Vagina (tissue), 2 donors: ENCODE results near the gene GRIPAP1. TPM values are rescaled to one million over a fixed set of nuclear protein-coding genes. Genes with fewer than 3 reads are reported as not detected.

Experiments used
- DNase-seq, 2 donors: peaks; one replicate each; pipeline ENCODE4 v3.0.0-alpha.2; 2017; ENCODE audit errors: extremely low spot score in 2 of 2
- H3K27ac ChIP-seq: fragments of 200-600 bp; sonication (generic); one replicate; pipeline ENCODE4 v1.5.1; 2019
- H3K27me3 ChIP-seq: fragments of 200-600 bp; sonication (generic); one replicate; pipeline ENCODE4 v1.5.1; 2019
- H3K36me3 ChIP-seq, 2 donors: fragments of 200-600 bp; sonication (generic); one replicate each; pipeline ENCODE4 v1.5.1; 2017 to 2019
- H3K4me1 ChIP-seq: fragments of 200-600 bp; sonication (generic); one replicate; pipeline ENCODE4 v1.5.1; 2019
- H3K4me3 ChIP-seq, 2 donors: fragments of 200-600 bp; sonication (generic); 1 replicate in 1 of 2; 2 replicates in 1 of 2; pipeline ENCODE4 v1.5.1; 2016 to 2019
- H3K9me3 ChIP-seq: fragments of 200-600 bp; sonication (generic); one replicate; pipeline ENCODE4 v1.5.1; 2019
- POLR2A ChIP-seq, 2 donors: fragments of 450-650 bp; IDR thresholded peaks; one replicate each; pipeline ENCODE4 v1.6.1; 2017; ENCODE audit warnings: antibody characterized with exemption in 2 of 2, mild to moderate bottlenecking in 2 of 2, moderate library complexity in 2 of 2
- POLR2AphosphoS5 ChIP-seq, 2 donors: sonication (generic); formaldehyde crosslinking; IDR thresholded peaks; one replicate each; pipeline ENCODE4 v1.9.0; 2017; ENCODE audit warnings: antibody characterized with exemption in 2 of 2, mild to moderate bottlenecking in 2 of 2, low read depth in 1 of 2; ENCODE audit not compliant: insufficient read depth in 1 of 2
- intact Hi-C: fragments of 100-400 bp; cut with DNase I; formaldehyde crosslinking; loops from one replicate; pipeline ENCODE4 v1.15.1; 2023
- total RNA-seq: library from RNA; depleted of rRNA; stranded (reverse); fragments of >200 nt; gene quantifications from one replicate; pipeline ENCODE4 v1.2.3, GENCODE V29; 2016
- TF ChIP-seq, protein P1 (sequence below), 3 experiments: fragments of 450-650 bp in 2 of 3; fragments of 200-600 bp in 1 of 3; sonication (generic) in 1 of 3; IDR thresholded peaks; one replicate each; pipeline ENCODE4 v1.5.1; 2017 to 2019; ENCODE audit warnings: antibody characterized with exemption in 3 of 3, mild to moderate bottlenecking in 2 of 3, moderate library complexity in 2 of 3

The GRIPAP1 gene
- total RNA-seq, 1 donor from 2014 or later = 27.5 TPM

- intact Hi-C loops = no loop called here
- Histone ChIP-seq H3K36me3 (no peaks in the 10 kb centered on the region), H3K27ac (no peak overlapping the region)
These were observed 27.0 kb downstream of the GRIPAP1 start for GRCh38 chrX:48975041-48975440.

DNA sequence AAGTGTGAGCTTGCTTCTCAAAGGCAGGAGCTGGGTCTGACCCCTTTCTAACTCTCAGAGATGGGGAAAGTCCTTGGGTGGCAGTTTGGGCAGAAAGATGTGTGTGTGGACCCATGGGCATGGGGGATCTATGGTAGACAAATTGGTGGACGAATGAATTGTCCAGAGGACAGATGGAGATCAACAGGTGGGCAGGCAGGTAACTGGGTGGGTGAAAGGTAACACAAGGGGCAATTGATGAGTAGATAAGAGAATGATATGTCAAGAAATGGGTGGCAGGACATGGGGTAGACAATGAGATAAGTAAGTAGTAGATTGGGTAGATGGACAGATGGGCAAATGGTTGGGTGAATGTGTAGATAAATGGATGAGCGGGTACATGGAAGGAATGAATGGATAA lies 27.5 kb downstream of the GRIPAP1 start:
- H3K27me3 ChIP-seq = no peaks in the 10 kb centered on the region
- no peak overlapping the region for H3K27ac ChIP-seq
- H3K4me3 ChIP-seq = no peak overlapping the region
- intact Hi-C loops = no loop called here
- peaks cover 8% of the 10 kb centered on the region for H3K4me1 ChIP-seq
- TF ChIP-seq POLR2A (IDR thresholded peaks at IDR 0.05) (no peak), POLR2AphosphoS5 (IDR thresholded peaks at IDR 0.05; ENCODE audit: insufficient read depth in 1 of 2, low read depth in 1 of 2) (no peak)
- TF ChIP-seq, protein P1, sequence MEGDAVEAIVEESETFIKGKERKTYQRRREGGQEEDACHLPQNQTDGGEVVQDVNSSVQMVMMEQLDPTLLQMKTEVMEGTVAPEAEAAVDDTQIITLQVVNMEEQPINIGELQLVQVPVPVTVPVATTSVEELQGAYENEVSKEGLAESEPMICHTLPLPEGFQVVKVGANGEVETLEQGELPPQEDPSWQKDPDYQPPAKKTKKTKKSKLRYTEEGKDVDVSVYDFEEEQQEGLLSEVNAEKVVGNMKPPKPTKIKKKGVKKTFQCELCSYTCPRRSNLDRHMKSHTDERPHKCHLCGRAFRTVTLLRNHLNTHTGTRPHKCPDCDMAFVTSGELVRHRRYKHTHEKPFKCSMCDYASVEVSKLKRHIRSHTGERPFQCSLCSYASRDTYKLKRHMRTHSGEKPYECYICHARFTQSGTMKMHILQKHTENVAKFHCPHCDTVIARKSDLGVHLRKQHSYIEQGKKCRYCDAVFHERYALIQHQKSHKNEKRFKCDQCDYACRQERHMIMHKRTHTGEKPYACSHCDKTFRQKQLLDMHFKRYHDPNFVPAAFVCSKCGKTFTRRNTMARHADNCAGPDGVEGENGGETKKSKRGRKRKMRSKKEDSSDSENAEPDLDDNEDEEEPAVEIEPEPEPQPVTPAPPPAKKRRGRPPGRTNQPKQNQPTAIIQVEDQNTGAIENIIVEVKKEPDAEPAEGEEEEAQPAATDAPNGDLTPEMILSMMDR (IDR thresholded peaks at IDR 0.05) = no peak
- no peak for DNase-seq
- H3K36me3 ChIP-seq = no peaks in the 10 kb centered on the region
- H3K9me3 ChIP-seq = no peaks in the 10 kb centered on the region

More at GRCh38 chrX:48975041-48975440, 27.0 kb downstream of the GRIPAP1 start:
- no peak for DNase-seq
- Histone ChIP-seq H3K27me3 (no peaks in the 10 kb centered on the region), H3K4me3 (no peak overlapping the region), H3K9me3 (no peaks in the 10 kb centered on the region), H3K4me1 (peaks cover 8% of the 10 kb centered on the region)
- TF ChIP-seq POLR2AphosphoS5 (IDR thresholded peaks at IDR 0.05; ENCODE audit: insufficient read depth in 1 of 2, low read depth in 1 of 2) (no peak), POLR2A (IDR thresholded peaks at IDR 0.05) (no peak)
- TF ChIP-seq, protein P1 (IDR thresholded peaks at IDR 0.05) = no peak

DNA sequence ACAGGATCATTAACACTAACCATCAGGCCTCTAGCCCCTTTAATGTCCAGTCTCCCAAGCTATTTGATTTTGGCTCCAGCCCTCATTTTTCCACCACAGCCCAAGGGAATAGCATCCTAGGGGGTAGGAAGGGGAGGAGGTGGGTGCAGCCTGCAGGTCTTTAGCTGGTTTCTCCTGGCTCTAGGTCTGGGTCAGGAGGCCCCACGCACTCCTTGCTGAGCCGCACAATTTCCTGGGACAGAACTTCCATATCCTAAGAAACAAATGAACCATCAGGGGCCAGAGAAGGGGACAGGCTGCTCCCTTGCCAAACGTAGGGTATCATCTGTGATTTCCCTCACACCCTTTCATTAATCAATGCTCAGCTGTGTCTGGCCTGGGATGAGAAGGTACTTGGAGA lies 28.0 kb downstream of the GRIPAP1 start:
- Histone ChIP-seq H3K27me3 (no peaks in the 10 kb centered on the region), H3K36me3 (no peaks in the 10 kb centered on the region), H3K27ac (no peak overlapping the region), H3K9me3 (no peaks in the 10 kb centered on the region), H3K4me1 (peaks cover 8% of the 10 kb centered on the region), H3K4me3 (no peak overlapping the region)
- TF ChIP-seq, protein P1 (IDR thresholded peaks at IDR 0.05) = no peak
- intact Hi-C loops = no loop called here
- DNase-seq = peak in 1 of 2 donors; percentile 49

GRCh38 chrX:48972220-48973164 lies 29.6 kb downstream of the GRIPAP1 start:
- H3K36me3 ChIP-seq = no peaks in the 10 kb centered on the region
- no peaks in the 10 kb centered on the region for H3K9me3 ChIP-seq
- H3K4me1 ChIP-seq = peaks cover 8% of the 10 kb centered on the region
- H3K27ac ChIP-seq = peak overlapping the region; percentile 54
- DNase-seq = no peak
- H3K27me3 ChIP-seq = no peaks in the 10 kb centered on the region
- intact Hi-C loops = no loop called here
- no peak for TF ChIP-seq POLR2A (IDR thresholded peaks at IDR 0.05)
- TF ChIP-seq, protein P1 (IDR thresholded peaks at IDR 0.05) = peak in 1 of 3 experiments; percentile 38
- H3K4me3 ChIP-seq = peak overlapping the region; percentile 35 to 47
